Lung (tissue), 12 donors: ENCODE measurements around the gene MMP11. TPM values are rescaled to one million over a fixed set of nuclear protein-coding genes. Genes with fewer than 3 reads are reported as not detected.

Experiments
- ATAC-seq: fragments of 200-7000 bp; cut with Tn5 transposase; one replicate; pipeline ENCODE4 v1.9.1; 2020; ENCODE audit warnings: moderate number of reproducible peaks; ENCODE audit not compliant: insufficient read depth, low FRiP score
- DNase-seq, 3 donors: peaks; one replicate each; pipeline ENCODE4 v3.0.0-alpha.2; 2013 to 2017
- H3K27ac ChIP-seq, 2 donors: one replicate each; pipeline ENCODE4 v1.5.1; 2013; ENCODE audit warnings: mild to moderate bottlenecking in 2 of 2, moderate library complexity in 2 of 2, control low read depth in 1 of 2, inconsistent platforms in 1 of 2, low read depth in 1 of 2, low read length in 1 of 2
- H3K27me3 ChIP-seq, 3 donors: one replicate each; pipeline ENCODE4 v1.5.1; 2013; ENCODE audit warnings: low read length in 2 of 3; ENCODE audit not compliant: control insufficient read depth in 3 of 3, insufficient read depth in 3 of 3
- H3K36me3 ChIP-seq, 4 donors: one replicate each; pipeline ENCODE4 v1.5.1; 2013; ENCODE audit warnings: low read length in 4 of 4, mild to moderate bottlenecking in 1 of 4, moderate library complexity in 1 of 4; ENCODE audit not compliant: control insufficient read depth in 4 of 4, insufficient read depth in 4 of 4
- H3K4me1 ChIP-seq, 5 donors: one replicate each; pipeline ENCODE4 v1.5.1; 2013; ENCODE audit warnings: low read length in 5 of 5, mild to moderate bottlenecking in 2 of 5, moderate library complexity in 1 of 5; ENCODE audit not compliant: control insufficient read depth in 5 of 5, insufficient read depth in 5 of 5
- H3K4me3 ChIP-seq: one replicate; pipeline ENCODE4 v1.5.1; 2013; ENCODE audit warnings: mild to moderate bottlenecking, control low read depth, moderate library complexity
- H3K9ac ChIP-seq, 2 donors: one replicate each; pipeline ENCODE4 v1.5.1; 2013; ENCODE audit warnings: low read length in 2 of 2, control low read depth in 1 of 2; ENCODE audit not compliant: insufficient read depth in 1 of 2
- H3K9me3 ChIP-seq, 4 donors: one replicate each; pipeline ENCODE4 v1.5.1; 2013; ENCODE audit warnings: low read length in 3 of 4, mild to moderate bottlenecking in 1 of 4, moderate library complexity in 1 of 4; ENCODE audit not compliant: control insufficient read depth in 4 of 4, insufficient read depth in 3 of 4
- CTCF ChIP-seq: IDR thresholded peaks from 2 replicates; pipeline ENCODE4 v1.5.1; 2012; ENCODE audit warnings: mild to moderate bottlenecking; ENCODE audit errors: control extremely low read depth, extremely low read depth
- WGBS, 2 donors: extraction: QIAGEN DNeasy Blood & Tissue Kit; methylation state at CpG; one replicate each; pipeline ENCODE4 v1.1.7; 2013; 5-methylcytosine and 5-hydroxymethylcytosine counted together
- polyA plus RNA-seq, 2 donors: library from polyadenylated mRNA; stranded (reverse); fragments of 200-250 nt; gene quantifications; one replicate each; pipeline ENCODE4 v1.2.1, GENCODE V29; 2013
- total RNA-seq, 2 donors: library from RNA; depleted of rRNA in 1 of 2; stranded (reverse); fragments of >200 nt in 1 of 2; gene quantifications; one replicate each; pipeline ENCODE4 v1.2.1, GENCODE V29; 2014 to 2021
- donor health status: control.
- donor health status: control.
- donor health status: Bipolar disorder and iron deficiency.
- donor health status: healthy.
- donor health status: DM: yes; HTN: yes; CAD: no.

MMP11 gene
- total and polyA plus RNA-seq, 4 donors: 0.43 to 2.6 (median 1.4) TPM

GRCh38 chr22:23832226-23833016 lies 59.8 kb downstream of the MMP11 start:
- 85 to 89% methylated on average over 11 of the region's 11 CpGs for WGBS, 2 donors
- H3K36me3 ChIP-seq: peaks cover 0 to 61% (median 41%) of the 10 kb centered on the region in 4 donors
- H3K27me3 ChIP-seq: no peaks in the 10 kb centered on the region
- H3K27ac ChIP-seq: peak overlapping the region in 1 of 2 donors; percentile 85
- no peak overlapping the region for H3K9ac ChIP-seq
- TF ChIP-seq CTCF: no peak
- H3K4me3 ChIP-seq: no peak overlapping the region
- ATAC-seq: no peak
- H3K9me3 ChIP-seq: no peaks in the 10 kb centered on the region
- DNase-seq: no peak
- peaks cover 0 to 7% (median 0%) of the 10 kb centered on the region in 5 donors for H3K4me1 ChIP-seq

DNA sequence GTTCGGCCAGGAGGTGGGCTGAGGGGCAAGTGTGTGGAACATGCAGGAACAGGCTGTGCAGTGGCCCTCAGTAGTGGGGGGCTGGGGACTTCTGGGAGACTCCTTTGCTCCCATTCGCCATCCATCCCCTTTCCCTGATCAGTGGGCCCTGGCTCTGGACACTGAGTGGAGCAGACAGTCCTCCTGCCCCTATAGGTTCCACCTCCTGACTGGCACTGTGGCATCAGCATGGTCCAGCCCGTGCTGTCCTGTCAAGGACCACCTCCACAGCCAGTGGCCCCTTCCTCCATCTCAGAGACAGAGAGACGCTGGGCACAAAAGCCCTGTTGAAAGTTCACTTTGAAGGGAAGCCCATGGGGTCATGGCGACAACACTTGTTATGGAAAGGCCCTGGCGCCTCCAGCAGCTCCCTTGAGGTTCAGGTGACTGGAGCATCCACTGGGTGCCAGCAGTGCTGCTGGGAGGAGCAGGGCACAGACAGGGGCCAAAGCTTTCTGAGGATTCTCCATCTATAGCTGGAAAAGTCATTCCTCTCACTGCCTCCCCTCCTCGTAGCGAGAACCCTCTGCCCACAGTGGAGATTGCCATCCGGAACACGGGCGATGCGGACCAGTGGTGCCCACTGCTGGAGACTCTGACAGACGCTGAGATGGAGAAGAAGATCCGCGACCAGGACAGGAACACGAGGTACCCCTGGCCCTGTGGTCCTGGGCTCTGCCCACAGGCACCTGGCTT lies 60.5 kb downstream of the MMP11 start:
- Histone ChIP-seq H3K27ac (peak overlapping the region in 1 of 2 donors; percentile 85), H3K9me3 (no peaks in the 10 kb centered on the region), H3K9ac (no peak overlapping the region), H3K36me3 (peaks cover 0 to 56% (median 38%) of the 10 kb centered on the region in 4 donors), H3K4me3 (no peak overlapping the region), H3K27me3 (no peaks in the 10 kb centered on the region), H3K4me1 (peaks cover 0 to 4% (median under 1%) of the 10 kb centered on the region in 5 donors)
- WGBS, 2 donors: 93 to 98% methylated on average over 16 of the region's 16 CpGs
- TF ChIP-seq CTCF: no peak
- no peak for DNase-seq
- no peak for ATAC-seq

Other genes starting within 250 kb of the MMP11 start
- gene IGLL1, start 192.6 kb upstream of the MMP11 start, total RNA-seq: under 1 TPM in 1 of 2 donors, not detected in 1; 0.28 TPM
- gene IGLL1, start 192.6 kb upstream of the MMP11 start, polyA plus RNA-seq: under 1 TPM in 1 of 2 donors, not detected in 1; 0.16 TPM
- gene DRICH1, start 140.5 kb upstream of the MMP11 start, total RNA-seq: under 1 TPM; 0.82 to 0.86 TPM
- under 1 TPM; 0.15 to 0.47 TPM for gene DRICH1, start 140.5 kb upstream of the MMP11 start, polyA plus RNA-seq
- gene RGL4, start 81.8 kb upstream of the MMP11 start, total RNA-seq: 1 to 10 TPM; 1.3 to 3.1 TPM
- gene RGL4, start 81.8 kb upstream of the MMP11 start, polyA plus RNA-seq: 10 to 100 TPM in 1 of 2 donors, 1 to 10 TPM in 1; 2.1 to 37.0 TPM
- gene ZNF70, start 21.7 kb upstream of the MMP11 start, total RNA-seq: 1 to 10 TPM; 5.8 to 6.9 TPM
- gene ZNF70, start 21.7 kb upstream of the MMP11 start, polyA plus RNA-seq: 1 to 10 TPM in 1 of 2 donors, under 1 TPM in 1; 0.98 to 1.5 TPM
- gene VPREB3, start 18.4 kb upstream of the MMP11 start, total RNA-seq: not detected
- gene VPREB3, start 18.4 kb upstream of the MMP11 start, polyA plus RNA-seq: 1 to 10 TPM in 1 of 2 donors, under 1 TPM in 1; 0.39 to 1.4 TPM
- gene C22orf15, start 9.9 kb upstream of the MMP11 start, total RNA-seq: 10 to 100 TPM; 12.0 to 18.7 TPM
- 1 to 10 TPM; 3.0 to 8.7 TPM for gene C22orf15, start 9.9 kb upstream of the MMP11 start, polyA plus RNA-seq
- 100 to 1,000 TPM in 1 of 2 donors, 10 to 100 TPM in 1; 16.6 to 128 TPM for gene CHCHD10, start 4.9 kb upstream of the MMP11 start, total RNA-seq
- 100 to 1,000 TPM in 1 of 2 donors, 10 to 100 TPM in 1; 37.2 to 174 TPM for gene CHCHD10, start 4.9 kb upstream of the MMP11 start, polyA plus RNA-seq
- 10 to 100 TPM; 39.2 to 69.6 TPM for gene SMARCB1, start 14.1 kb downstream of the MMP11 start, total RNA-seq
- 10 to 100 TPM; 41.0 to 54.6 TPM for gene SMARCB1, start 14.1 kb downstream of the MMP11 start, polyA plus RNA-seq
- 10 to 100 TPM in 1 of 2 donors, 1 to 10 TPM in 1; 6.1 to 15.1 TPM for gene DERL3, start 66.2 kb downstream of the MMP11 start, total RNA-seq
- 1 to 10 TPM; 6.7 to 8.4 TPM for gene DERL3, start 66.2 kb downstream of the MMP11 start, polyA plus RNA-seq
- 10 to 100 TPM; 11.1 to 14.1 TPM for gene SLC2A11, start 85.0 kb downstream of the MMP11 start, total RNA-seq
- gene SLC2A11, start 85.0 kb downstream of the MMP11 start, polyA plus RNA-seq: 1 to 10 TPM; 3.9 to 9.6 TPM
- gene MIF, start 121.5 kb downstream of the MMP11 start, total RNA-seq: 100 to 1,000 TPM in 1 of 2 donors, 10 to 100 TPM in 1; 71.8 to 751 TPM
- 100 to 1,000 TPM; 850 to 887 TPM for gene MIF, start 121.5 kb downstream of the MMP11 start, polyA plus RNA-seq
- 10 to 100 TPM in 1 of 2 donors, 1 to 10 TPM in 1; 2.0 to 22.3 TPM for gene GSTT2B, start 188.3 kb downstream of the MMP11 start, total RNA-seq
- 10 to 100 TPM in 1 of 2 donors, 1 to 10 TPM in 1; 8.9 to 22.9 TPM for gene GSTT2B, start 188.3 kb downstream of the MMP11 start, polyA plus RNA-seq
- 1 to 10 TPM in 1 of 2 donors, under 1 TPM in 1; 0.37 to 3.5 TPM for gene DDTL, start 194.0 kb downstream of the MMP11 start, total RNA-seq
- gene DDTL, start 194.0 kb downstream of the MMP11 start, polyA plus RNA-seq: 1 to 10 TPM; 1.4 to 4.4 TPM
- 100 to 1,000 TPM; 111 to 130 TPM for gene DDT, start 201.6 kb downstream of the MMP11 start, total RNA-seq
- 100 to 1,000 TPM; 221 to 268 TPM for gene DDT, start 201.6 kb downstream of the MMP11 start, polyA plus RNA-seq
- gene GSTT2, start 207.3 kb downstream of the MMP11 start, total RNA-seq: 1 to 10 TPM in 1 of 2 donors, not detected in 1; 4.9 TPM
- 1 to 10 TPM in 1 of 2 donors, under 1 TPM in 1; 0.22 to 3.1 TPM for gene GSTT2, start 207.3 kb downstream of the MMP11 start, polyA plus RNA-seq
- gene GSTT4, start 232.6 kb downstream of the MMP11 start, total RNA-seq: not detected
- not detected for gene GSTT4, start 232.6 kb downstream of the MMP11 start, polyA plus RNA-seq
- gene CABIN1, start 238.5 kb downstream of the MMP11 start, total RNA-seq: 100 to 1,000 TPM in 1 of 2 donors, 10 to 100 TPM in 1; 69.1 to 109 TPM
- gene CABIN1, start 238.5 kb downstream of the MMP11 start, polyA plus RNA-seq: 10 to 100 TPM; 22.4 to 44.9 TPM